EL (cell line): ENCODE measurements around the gene FIBCD1.

Source experiments
- DNase-seq: peaks from one replicate; pipeline ENCODE4 v3.0.0-alpha.2; 2016

The FIBCD1 gene, protein sequence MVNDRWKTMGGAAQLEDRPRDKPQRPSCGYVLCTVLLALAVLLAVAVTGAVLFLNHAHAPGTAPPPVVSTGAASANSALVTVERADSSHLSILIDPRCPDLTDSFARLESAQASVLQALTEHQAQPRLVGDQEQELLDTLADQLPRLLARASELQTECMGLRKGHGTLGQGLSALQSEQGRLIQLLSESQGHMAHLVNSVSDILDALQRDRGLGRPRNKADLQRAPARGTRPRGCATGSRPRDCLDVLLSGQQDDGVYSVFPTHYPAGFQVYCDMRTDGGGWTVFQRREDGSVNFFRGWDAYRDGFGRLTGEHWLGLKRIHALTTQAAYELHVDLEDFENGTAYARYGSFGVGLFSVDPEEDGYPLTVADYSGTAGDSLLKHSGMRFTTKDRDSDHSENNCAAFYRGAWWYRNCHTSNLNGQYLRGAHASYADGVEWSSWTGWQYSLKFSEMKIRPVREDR

DNA sequence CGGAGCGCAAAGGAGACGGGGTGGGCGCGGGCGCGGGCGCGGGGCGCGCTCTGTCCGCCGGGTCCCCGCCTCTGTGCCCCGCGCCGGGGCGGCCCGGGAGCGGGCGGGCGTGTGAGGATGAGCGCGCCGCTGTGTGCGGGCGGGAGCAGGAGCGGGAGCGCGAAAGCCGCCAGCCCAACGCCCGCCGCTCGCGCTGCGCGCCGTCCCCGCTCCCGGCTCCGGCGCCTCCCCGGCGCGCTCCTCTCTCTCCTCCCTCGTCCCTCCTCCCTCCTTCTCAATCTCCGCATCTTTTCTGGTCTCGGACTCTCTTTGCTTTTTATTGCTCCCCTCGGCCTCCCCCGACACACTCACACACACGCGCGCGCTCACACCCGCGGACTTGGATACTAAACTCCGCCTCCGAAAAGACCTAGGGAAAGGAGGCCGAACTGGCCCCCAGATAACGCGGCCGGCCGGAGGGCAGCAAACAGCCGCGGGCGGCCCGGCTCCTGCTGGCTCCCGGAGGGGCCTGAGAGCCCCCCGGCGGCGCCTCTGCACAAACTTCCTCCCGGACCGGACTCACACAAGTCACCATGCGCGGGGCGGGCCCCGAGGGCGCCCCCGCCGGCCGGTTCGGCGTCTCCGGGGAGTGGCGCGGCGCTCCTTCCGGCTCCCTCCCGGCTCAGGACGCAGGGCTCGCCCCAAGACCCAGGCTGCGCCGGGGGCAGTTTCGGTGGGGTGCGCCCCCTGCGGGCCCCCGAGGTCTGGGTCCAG is at the start of gene FIBCD1:
Gene FIBCD1, minus strand, starts transcription at position 596 of the 753 bp plus-strand sequence. CDS start 640 bp downstream, outside the sequence.
- peak; percentile 64 for DNase-seq

DNA sequence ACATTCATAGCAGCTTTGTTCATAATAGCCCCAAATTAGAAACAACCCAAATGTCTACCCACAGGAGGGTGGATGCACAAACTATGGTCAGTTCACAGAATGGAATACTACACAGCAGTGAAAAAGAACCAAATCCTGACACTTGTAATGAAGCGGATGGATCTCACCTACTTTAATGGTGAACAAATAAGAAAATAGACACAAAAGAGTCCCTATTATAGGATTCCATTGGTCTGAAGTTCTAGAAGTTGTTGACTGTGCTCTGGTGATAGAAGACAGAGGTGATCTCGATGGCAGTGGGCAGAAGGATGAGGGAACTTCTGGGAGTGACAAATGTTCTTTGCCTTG is 49.3 kb upstream of the FIBCD1 start:
- no peak for DNase-seq

DNA sequence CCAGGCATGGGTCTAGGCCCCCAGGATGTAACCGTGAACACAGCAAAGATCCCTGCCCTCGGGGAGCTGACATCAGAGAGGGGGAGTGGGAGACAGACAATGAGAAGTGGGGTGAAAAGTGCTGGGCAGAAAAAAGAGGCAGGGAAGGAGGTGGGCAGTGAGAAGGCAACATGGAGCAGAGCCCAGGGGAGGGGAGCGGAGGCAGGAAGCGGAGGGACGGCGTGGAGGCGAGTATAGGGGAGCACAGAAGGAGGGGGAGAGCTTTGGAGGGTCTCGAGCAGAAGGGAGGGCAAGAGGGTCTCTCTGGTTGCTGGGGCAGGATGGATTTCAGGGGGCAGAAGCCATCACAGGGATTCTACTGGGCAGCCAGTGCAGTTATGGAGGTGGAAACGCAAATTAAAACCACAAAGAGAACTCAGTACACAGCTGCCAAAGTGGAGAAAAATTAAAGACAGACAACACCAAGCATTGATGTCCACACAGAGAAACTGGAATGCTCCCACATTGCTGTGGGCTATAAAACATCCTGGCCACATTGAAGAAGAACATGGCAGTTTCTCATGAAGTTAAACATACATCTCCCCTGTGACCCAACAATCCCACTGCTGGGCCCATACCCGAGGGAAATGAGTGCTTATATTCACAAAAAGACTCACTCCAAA is 48.8 kb upstream of the FIBCD1 start:
- DNase-seq, result no peak

DNA sequence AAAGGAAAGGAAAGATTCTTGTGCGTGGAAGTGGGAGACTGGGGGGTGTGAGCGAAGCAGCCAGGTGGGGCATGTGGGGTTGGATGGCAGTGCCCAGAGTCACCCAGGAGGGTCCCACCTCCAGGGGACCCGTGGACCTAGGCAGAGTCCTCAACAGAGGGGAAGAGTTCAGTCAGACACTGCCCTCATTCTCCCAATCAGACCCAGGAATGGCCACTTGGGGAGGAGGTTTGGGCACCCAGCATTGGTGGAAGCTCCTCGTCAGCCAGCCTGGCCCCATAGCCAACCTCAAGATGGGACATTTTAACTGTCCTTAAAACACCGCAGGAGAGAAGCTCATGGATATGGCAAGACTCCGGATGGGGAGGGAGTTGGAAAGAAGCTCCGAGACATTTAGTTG is 48.0 kb upstream of the FIBCD1 start:
- DNase-seq, result no peak

DNA sequence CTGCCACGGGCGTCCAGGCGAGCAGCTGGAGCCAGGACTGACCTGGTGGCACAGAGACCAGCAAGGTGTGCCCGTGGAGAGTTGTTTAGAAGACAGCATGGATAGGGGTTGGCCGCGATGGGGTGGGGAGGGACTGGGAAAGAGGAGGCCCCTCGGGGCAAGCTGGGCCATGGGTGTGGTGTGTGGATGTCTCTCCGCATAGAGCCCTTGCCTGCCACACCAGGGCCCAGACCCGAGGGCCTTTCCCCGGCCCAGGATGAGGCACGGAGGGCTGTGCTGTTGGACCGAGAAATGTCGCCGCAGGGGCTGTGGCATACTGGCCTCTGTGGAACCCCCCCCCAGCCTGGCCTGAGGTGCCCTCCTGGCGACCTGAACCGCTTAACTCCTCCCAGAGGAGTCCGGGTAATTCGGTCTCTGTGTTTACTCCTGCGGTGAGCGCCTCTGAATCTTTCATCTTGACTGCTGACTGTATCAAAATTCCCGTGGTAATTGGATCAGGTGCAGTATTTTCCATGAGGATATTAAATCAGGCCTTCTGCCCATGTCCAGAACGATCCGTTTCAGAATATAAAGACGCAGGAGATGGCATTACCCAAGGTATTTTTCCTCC is 47.4 kb upstream of the FIBCD1 start:
- no peak for DNase-seq

DNA sequence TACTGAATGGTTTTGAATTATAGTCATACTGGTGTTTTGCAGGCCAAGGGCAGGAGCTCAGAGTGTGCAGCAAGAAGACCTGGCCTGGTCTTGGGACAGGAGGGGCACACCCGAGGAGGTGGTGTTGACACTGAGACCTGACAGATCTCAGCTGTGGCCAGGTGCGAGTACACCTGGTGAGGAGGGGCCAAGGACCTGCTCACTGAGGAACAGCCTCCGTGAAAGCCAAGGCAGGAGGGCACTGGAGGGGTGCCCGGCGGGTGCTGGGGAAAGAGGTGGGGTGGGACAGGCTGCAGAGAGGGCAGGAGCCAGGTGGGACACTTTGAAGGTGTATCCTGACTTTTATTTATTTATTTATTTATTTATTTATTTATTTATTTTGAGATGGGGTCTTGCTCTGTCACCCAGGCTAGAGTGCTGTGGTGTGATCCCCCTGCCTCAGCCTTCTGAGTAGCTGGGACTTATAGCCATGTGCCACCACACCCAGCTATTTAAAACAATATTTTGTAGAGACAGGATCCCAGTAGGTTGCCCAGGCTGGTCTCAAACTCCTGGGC is 46.6 kb upstream of the FIBCD1 start:
- DNase-seq, result no peak

DNA sequence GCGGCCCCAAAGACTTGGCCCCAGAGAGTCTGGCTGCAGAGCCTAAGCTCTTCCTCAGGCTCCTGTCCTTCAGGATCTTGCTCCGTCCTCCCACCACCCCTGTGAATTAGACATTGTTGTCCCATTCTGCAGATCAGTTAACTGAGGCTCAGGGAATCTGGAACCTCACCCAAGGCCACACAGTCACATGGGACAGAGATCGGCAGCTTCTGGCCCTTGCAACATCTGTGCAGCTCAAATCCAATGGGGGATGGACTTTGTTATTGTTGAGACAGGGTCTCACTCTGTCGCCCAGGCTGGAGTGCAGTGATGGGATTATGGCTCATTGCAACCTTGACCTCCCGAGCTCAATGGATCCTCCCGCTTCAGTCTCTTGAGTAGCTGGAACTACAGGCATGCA is 46.0 kb upstream of the FIBCD1 start:
- DNase-seq, result no peak

DNA sequence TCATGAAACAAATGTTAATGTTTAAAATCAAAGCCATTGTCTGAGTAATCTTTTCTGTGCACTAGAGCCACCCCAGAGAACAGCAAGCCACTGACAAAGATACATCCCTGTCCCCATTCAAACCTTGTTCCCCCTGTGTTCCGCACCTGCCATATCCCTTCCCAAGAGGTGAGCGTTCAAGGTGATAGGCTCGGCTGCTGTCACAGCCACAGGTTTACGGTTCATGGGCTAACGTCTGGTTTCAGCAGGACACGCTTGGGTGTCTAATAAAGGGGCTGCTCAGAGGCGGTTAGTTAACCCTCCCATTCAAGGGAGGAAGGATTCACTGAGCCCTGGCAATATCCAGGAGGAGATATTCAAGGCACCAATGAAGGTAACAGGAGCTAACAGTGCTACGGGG is 45.5 kb upstream of the FIBCD1 start:
- no peak for DNase-seq

DNA sequence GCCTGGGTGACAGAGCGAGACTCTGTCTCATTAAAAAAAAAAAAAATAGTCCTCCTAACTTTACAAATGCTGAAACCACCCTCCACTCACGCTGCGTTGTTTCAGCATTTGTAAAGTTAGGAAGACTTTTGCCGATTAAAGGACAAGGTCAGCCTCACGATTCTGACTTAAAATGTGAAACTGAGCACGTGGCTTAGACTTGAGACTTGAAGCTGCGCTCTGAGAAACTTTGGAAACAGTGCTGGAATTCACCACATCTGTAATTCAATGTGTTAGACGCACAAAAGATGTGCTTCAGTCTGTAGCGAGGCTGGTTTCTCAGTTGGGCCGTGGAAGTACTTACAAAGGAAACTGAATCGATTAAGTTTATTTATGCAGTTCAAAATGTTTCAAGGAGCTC is 44.9 kb upstream of the FIBCD1 start:
- DNase-seq, result no peak

DNA sequence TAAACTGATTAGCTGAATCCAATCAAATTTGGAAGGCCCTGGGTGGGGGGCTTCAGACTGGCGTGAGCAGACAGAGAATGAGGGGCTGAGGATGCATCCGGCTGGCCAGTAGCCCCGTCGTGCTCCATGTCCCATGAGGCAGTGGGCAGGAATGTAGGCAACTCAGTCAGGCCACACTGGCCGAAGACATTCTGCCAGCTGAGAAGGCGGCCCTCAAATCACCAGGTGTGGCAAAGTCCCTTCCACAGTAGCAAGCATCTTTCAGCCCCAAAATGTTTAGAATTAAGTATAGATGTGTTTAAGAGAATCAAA is 44.3 kb upstream of the FIBCD1 start:
- DNase-seq, result no peak

DNA sequence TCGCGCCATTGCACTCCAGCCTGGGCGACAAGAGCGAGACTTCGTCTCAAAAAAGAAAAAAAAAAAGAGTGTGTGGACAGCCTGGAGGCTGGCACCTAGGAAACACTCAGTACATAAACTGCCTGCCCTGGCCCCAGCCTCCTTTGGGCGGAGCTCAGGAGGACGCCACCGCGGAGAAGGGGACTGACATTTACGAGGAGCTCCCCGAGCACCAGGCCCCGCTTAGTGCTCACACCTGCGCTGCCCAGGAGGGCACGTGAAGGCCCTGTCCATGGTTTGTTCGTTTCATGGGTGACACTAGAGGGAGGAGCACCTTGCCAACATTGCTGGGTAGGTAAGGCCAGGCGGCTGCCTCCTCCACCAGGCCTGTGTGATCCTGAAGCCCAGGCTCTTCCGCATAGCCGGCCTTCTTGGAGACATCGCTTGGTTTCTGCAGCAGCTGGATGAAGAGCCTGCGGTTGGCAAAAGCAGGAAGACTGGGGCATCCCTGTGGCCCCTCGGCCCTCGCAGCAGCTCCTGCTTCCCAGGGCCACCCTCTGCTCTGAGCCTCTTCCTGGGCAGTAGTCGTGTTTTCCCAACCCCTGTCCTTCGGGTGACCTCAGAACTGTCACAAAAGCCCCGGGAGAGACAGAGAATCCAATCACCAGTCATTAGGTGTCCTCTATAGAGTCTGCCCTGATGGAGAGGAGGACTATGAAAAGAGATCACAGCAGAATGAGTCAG is 43.8 kb upstream of the FIBCD1 start:
- DNase-seq, result no peak

DNA sequence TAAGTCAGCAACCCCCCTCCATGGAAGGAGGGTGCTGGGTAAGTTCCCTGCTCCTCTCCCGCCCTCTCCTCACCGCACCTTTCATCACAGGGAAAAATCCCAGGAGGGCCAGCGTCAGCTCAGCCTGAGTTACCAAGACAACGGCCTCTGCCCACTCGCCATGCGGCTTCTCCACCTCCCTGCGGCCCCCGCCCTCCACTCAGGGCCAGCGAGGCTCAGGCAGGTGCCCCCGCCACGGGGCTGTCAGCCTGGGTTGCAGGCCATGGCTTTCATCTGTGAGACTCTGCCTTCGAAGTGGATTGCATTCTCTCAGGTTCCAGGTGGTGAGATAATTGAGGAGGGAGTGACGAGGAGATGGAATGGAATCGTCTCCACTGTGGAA is 42.7 kb upstream of the FIBCD1 start:
- no peak for DNase-seq

DNA sequence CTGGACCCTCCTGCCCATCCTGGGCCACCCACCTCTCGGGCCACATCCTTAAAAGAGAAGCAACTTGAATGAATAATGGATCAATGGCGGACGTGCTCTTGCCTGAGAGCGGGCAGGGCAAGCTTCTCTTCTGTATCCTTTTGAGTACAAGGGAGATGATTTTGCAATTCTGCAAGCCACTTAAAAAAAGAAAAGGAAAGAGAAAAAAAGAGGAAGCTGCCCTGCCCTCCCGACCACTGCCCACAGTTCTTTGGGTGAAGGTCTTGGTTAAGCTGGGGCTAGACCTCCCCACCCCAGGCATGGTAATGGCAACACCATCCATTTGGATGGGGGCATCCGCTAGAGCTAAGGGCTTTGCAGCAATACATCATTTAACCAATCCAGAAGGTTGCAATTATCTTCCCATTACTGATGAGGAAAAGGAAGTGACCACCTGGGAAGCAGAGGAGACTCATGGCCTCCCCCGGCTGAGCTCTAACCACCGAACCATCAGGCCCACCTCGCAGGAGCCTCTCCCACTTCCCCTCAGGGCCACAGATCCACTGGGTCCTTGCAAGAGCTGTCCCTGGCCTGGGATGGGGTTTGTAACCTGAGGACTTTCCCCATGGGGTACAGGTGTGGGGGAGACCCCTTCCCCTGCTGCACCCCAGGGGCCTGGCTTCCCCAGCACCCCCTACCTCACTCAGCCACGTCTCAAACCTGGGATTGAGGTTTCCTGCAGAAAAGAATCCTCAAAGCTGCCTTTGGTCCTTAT is 42.1 kb upstream of the FIBCD1 start:
- DNase-seq, result no peak

DNA sequence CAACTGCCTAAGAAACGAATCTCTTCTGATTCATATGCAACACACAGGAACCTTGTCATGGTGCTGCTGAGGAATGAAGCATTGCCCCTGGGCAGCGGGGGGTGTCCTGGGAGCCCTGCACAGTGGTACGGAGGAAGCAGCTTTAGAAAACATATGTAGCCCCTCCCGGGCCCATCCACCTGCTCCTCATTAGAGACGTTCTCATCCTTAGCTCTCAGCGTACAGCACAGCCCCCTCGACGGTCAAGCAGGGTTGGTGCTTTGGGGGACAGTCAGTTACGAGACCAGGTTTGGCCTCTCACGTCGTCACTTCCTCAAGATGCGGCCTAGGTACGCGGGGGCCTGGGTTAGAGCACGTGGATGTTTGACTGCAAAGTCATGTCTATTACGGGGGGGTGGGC is 41.5 kb upstream of the FIBCD1 start:
- DNase-seq, result no peak

DNA sequence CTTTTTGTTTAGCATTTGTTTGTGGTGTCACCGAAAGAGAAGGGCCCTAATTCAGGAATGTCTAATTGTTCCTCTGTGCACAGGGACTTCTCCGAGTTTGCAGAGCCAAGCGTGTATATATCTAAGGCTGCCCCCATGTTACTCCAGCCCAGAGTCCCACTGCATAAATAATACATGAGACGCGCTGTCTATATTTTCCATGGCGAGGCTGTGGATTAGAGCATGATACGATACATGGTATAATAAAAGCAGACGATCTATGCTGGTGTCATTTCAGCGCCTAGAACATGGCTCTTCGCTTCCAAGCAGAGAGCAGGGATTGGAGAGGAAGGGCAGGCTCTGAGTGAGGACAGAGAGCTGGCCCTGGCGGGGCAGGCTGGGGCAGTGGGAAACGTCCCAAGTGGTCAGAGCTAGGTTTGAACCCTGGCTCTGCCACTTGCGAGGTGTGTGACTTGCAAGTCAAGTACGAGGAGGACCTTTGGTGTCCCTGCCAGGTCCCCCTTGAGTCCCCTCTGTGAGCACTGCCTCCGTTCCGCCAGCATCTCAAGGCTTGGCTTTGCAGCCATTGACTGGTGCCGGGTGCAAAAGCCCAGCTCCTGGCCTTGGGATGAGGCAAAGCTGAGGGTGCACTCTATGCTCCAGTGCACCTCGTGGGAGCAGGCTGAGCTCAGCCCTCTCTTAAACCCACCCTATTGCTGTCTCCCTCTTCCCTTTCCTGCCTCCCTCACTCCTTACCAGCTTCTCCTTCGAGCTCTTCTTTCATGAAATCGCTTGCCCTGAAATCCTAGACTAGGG is 40.7 kb upstream of the FIBCD1 start:
- no peak for DNase-seq

DNA sequence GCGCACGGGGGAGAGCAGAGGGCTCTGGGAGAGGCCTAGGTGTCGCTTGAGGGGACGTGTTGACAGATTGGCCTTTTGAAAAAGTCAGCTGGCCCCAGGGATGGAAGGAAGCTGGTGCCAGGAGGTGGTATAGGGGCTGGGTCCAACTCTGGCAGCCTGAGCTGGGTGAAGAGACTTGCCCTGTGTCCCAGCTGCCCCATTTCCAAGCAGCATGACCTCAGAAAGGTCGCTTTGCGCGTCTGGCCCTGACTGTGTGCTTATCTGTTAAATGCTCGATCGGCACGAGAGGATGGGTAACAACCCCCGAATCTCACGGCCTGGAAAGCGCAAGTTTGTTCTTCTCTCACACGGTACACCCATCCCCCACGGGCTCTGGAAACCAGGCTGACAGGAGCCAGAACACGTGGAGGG is 38.8 kb upstream of the FIBCD1 start:
- DNase-seq, result no peak

DNA sequence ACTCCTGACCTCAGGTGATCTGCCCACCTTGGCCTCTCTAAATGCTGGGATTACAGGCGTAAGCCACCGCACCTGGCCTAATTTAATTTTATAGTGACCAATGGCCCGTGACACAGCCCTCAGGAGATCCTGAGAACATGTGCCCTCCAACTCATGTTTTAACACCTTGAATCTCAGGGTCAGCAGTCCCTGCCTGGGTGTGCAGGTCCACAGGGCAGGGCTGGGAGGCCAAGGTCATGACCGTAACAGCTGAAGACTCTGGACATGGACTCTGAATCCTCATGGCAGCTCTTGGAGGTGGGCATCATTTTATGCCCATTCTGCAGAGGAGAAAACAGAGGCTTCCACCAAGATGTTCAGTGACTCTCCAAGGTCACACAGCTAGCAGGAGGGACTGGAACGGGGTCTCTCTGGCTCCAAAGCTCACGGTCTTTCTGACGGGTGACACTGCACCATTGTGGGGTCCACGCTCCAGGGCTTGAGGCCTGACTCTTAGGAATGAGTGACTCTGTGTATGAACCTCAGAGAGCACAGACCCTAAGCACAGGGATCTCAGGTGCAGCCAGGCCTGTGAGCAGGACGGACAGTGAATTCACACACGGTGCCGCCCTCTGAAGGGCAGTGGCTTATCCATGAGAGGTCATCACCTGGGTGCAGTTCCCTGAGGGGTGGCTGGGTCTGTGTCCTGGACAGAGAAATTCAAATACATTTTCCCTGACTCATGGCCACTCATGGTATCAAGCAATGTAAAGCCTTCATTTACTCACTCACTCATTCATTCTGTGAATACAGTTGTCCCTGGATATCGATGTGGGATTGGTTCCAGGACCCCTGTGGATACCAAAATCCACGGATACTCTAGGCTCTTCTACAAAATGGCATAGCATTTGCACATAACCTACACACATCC is 37.1 kb upstream of the FIBCD1 start:
- DNase-seq, result no peak

DNA sequence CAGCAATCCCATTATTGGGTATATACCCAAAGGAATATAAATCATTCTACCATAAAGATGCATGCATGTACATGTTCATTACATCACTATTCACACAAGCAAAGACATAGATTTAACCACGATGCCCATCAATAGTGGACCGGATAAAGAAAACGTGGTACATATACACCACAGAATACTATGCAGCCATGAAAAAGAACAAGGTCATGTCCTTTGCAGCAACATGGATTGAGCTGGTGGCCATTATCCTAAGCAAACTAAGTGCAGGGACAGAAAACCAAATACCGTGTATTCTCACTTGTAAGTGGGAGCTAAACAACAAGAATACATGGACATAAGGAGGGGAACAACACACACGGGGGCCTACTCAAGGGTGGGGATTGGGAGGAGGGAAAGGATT is 36.1 kb upstream of the FIBCD1 start:
- no peak for DNase-seq

DNA sequence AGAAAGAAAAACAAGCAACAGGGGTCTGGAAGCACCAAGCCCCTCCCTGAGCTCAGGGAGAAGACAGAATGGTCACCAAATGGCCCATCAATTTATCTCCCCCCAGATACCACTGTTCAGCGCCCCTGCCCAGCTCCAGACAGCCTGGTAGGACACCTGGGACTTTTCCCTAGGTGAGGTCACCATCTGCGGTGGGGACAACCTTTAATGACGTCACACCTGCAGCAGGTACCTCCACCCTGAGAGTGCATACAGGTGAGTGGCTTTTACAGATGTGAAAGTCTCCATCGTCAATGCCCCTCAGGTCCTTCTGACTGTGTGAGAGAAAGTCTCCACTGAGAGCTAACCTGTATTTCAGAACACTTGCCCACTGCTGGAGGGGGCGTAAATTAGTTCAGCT is 35.6 kb upstream of the FIBCD1 start:
- no peak for DNase-seq
